IMR-90 (cell line): Measurements from ENCODE around the gene PPT2. TPM values are rescaled to one million over a fixed set of nuclear protein-coding genes. Genes with fewer than 3 reads are reported as not detected.
"Not testable (repeated sequence)": the region's sequence is repeated elsewhere in the genome, so short reads cannot be mapped to it uniquely, and the experiment has no call there.

Source experiments
- ATAC-seq: fragments of 200-7000 bp; cut with Tn5 transposase; 2 replicates; pipeline ENCODE4 v1.9.1; 2020; ENCODE audit warnings: low read depth, mild to moderate bottlenecking, moderate library complexity
- BruUV-seq: library from RNA; stranded (reverse); fragments of 400-500 nt; replicated peaks from 2 replicates; lab custom pipeline; 2021; lab: Mats Ljungman, UMichigan
- CTCF ChIA-PET: fragments of 300-600 bp; formaldehyde crosslinking; extraction: SDS; loops from one replicate; lab custom pipeline; 2021; ENCODE audit warnings: antibody characterized with exemption; lab: Yijun Ruan, JAX
- POLR2A ChIA-PET: fragments of 300-600 bp; sonication (Branson Sonifier 250); formaldehyde crosslinking; loops from one replicate; lab custom pipeline; 2022; ENCODE audit warnings: antibody characterized with exemption; ENCODE audit not compliant: unreplicated experiment; lab: Charles Lee
- DNase-seq: peaks from one replicate; pipeline ENCODE4 v3.0.0; 2013
- H2AFZ ChIP-seq: replicated peaks from 2 replicates; pipeline ENCODE3; 2013; ENCODE audit warnings: low read length, mild to moderate bottlenecking; ENCODE audit not compliant: poor library complexity
- H2AK5ac ChIP-seq: 2 replicates; pipeline ENCODE4 v1.6.1; 2013; ENCODE audit warnings: low read depth, low read length, inconsistent platforms
- H2AK9ac ChIP-seq: replicated peaks from 2 replicates; pipeline ENCODE3; 2013; ENCODE audit warnings: mild to moderate bottlenecking, low read depth, low read length, moderate library complexity; ENCODE audit not compliant: poor library complexity
- H2BK120ac ChIP-seq: 2 replicates; pipeline ENCODE4 v1.6.1; 2013; ENCODE audit warnings: low read depth, low read length, inconsistent platforms
- H2BK15ac ChIP-seq: 3 replicates; pipeline ENCODE4 v1.6.1; 2013; ENCODE audit warnings: low read depth, low read length, inconsistent platforms
- H2BK20ac ChIP-seq: 2 replicates; pipeline ENCODE4 v1.6.1; 2013; ENCODE audit warnings: low read depth, mild to moderate bottlenecking, inconsistent platforms, low read length, moderate library complexity
- H2BK5ac ChIP-seq: 2 replicates; pipeline ENCODE4 v1.6.1; 2013; ENCODE audit warnings: mild to moderate bottlenecking, low read depth, low read length, inconsistent platforms; ENCODE audit not compliant: poor library complexity, severe bottlenecking
- H3K14ac ChIP-seq: replicated peaks from 2 replicates; pipeline ENCODE4 v1.6.1; 2013; ENCODE audit warnings: low read depth, low read length, inconsistent platforms
- H3K18ac ChIP-seq: 2 replicates; pipeline ENCODE4 v1.6.1; 2013; ENCODE audit warnings: low read depth, low read length, control low read depth
- H3K23ac ChIP-seq: 2 replicates; pipeline ENCODE4 v1.6.1; 2013; ENCODE audit warnings: low read depth, low read length, inconsistent platforms
- H3K27ac ChIP-seq: 2 replicates; pipeline ENCODE4 v1.5.1; 2013; ENCODE audit warnings: mild to moderate bottlenecking, control low read depth, low read length; ENCODE audit not compliant: insufficient read depth
- H3K27me3 ChIP-seq: 2 replicates; pipeline ENCODE4 v1.6.1; 2013; ENCODE audit warnings: low read length; ENCODE audit not compliant: control insufficient read depth, insufficient read depth
- H3K36me3 ChIP-seq: 2 replicates; pipeline ENCODE4 v1.6.1; 2013; ENCODE audit warnings: low read length, mixed read lengths; ENCODE audit not compliant: control insufficient read depth, insufficient read depth
- H3K4ac ChIP-seq: 2 replicates; pipeline ENCODE4 v1.6.1; 2013; ENCODE audit warnings: low read depth, low read length, inconsistent platforms
- H3K4me1 ChIP-seq: 2 replicates; pipeline ENCODE4 v1.6.1; 2013; ENCODE audit warnings: low read length, mixed read lengths; ENCODE audit not compliant: control insufficient read depth, insufficient read depth
- H3K4me2 ChIP-seq: 2 replicates; pipeline ENCODE4 v1.6.1; 2013; ENCODE audit warnings: low read depth, mild to moderate bottlenecking, control low read depth, low read length, moderate library complexity
- H3K4me3 ChIP-seq: 2 replicates; pipeline ENCODE4 v1.5.1; 2013; ENCODE audit warnings: low read depth, mild to moderate bottlenecking, control low read depth, low read length, moderate library complexity; ENCODE audit not compliant: insufficient read depth
- H3K56ac ChIP-seq: 2 replicates; pipeline ENCODE4 v1.6.1; 2013; ENCODE audit warnings: low read length, inconsistent platforms; ENCODE audit not compliant: insufficient read depth; ENCODE audit errors: extremely low read depth
- H3K79me1 ChIP-seq, 2 experiments: 2 replicates each; pipeline ENCODE4 v1.6.1; 2013; ENCODE audit warnings: low read length in 2 of 2, inconsistent platforms in 1 of 2, low read depth in 1 of 2
- H3K9ac ChIP-seq: 2 replicates; pipeline ENCODE4 v1.6.1; 2013; ENCODE audit warnings: low read depth, low read length, control low read depth
- H3K9me1 ChIP-seq: 2 replicates; pipeline ENCODE4 v1.6.1; 2013; ENCODE audit warnings: low read length, inconsistent platforms; ENCODE audit not compliant: insufficient read depth
- H3K9me3 ChIP-seq: 2 replicates; pipeline ENCODE4 v1.6.1; 2013; ENCODE audit warnings: low read length; ENCODE audit not compliant: control insufficient read depth, insufficient read depth
- H4K20me1 ChIP-seq: 2 replicates; pipeline ENCODE4 v1.6.1; 2013; ENCODE audit warnings: low read length, inconsistent platforms; ENCODE audit not compliant: insufficient read depth
- H4K5ac ChIP-seq: 2 replicates; pipeline ENCODE4 v1.6.1; 2013; ENCODE audit warnings: mild to moderate bottlenecking, low read depth, low read length, control low read depth
- H4K8ac ChIP-seq, 2 experiments: 2 replicates each; pipeline ENCODE4 v1.6.1; 2013; ENCODE audit warnings: low read depth in 2 of 2, low read length in 2 of 2, control low read depth in 1 of 2, inconsistent platforms in 1 of 2
- H4K91ac ChIP-seq: 2 replicates; pipeline ENCODE4 v1.6.1; 2013; ENCODE audit warnings: low read depth, low read length, inconsistent platforms; ENCODE audit not compliant: insufficient read depth
- MAZ ChIP-seq: IDR thresholded peaks from 2 replicates; pipeline ENCODE4 v1.6.1; 2012; ENCODE audit warnings: low read depth, mild to moderate bottlenecking, low read length, improper control_type of control experiment, moderate library complexity, borderline replicate concordance
- MXI1 ChIP-seq: IDR thresholded peaks from 2 replicates; pipeline ENCODE4 v1.6.1; 2012; ENCODE audit warnings: low read depth, mild to moderate bottlenecking, low read length, moderate library complexity, borderline replicate concordance
- RCOR1 ChIP-seq: IDR thresholded peaks from 2 replicates; pipeline ENCODE4 v1.6.1; 2012; ENCODE audit warnings: mild to moderate bottlenecking, low read length, improper control_type of control experiment; ENCODE audit not compliant: insufficient replicate concordance
- USF2 ChIP-seq: fragments of 150-350 bp; IDR thresholded peaks from 2 replicates; pipeline ENCODE4 v1.6.1; 2017; ENCODE audit warnings: mild to moderate bottlenecking, antibody characterized with exemption, low read length, low read depth
- WGBS, 2 experiments: methylation state at CpG; one replicate each; pipeline versions ENCODE4 v1.1.5 to v1.1.7; 2013; ENCODE audit warnings: missing lambda C conversion rate in 2 of 2; ENCODE audit not compliant: insufficient read length in 1 of 2; ENCODE audit errors: extremely low coverage in 2 of 2; 5-methylcytosine and 5-hydroxymethylcytosine counted together
- dilution Hi-C: fragments of 300-500 bp; cut with HindIII; formaldehyde crosslinking; loops from one replicate; pipeline ENCODE4 v1.14.3; 2018; ENCODE audit warnings: low sequenced_read_pairs; ENCODE audit not compliant: unreplicated experiment
- in situ Hi-C: fragments of 300-500 bp; cut with MboI; formaldehyde crosslinking; loops from 3 replicates; pipeline ENCODE4 v1.14.3; 2019; ENCODE audit warnings: low sequenced_read_pairs, inconsistent platforms, mixed read lengths
- intact Hi-C: fragments of 100-400 bp; cut with micrococcal nuclease; formaldehyde crosslinking; loops from 2 replicates; pipeline ENCODE4 v1.10.0; 2022
- polyA plus RNA-seq, 3 experiments: library from polyadenylated mRNA; depleted of rRNA; stranded (reverse); fragments of >200 nt; gene quantifications; 2 replicates each; pipeline ENCODE4 v1.2.3, GENCODE V29; 2012; ENCODE audit warnings: low replicate concordance in 1 of 3
- total RNA-seq: library from RNA; depleted of rRNA; stranded (reverse); fragments of >200 nt; gene quantifications from 2 replicates; pipeline ENCODE4 v1.2.3, GENCODE V29; 2012

The PPT2 gene
- total and polyA plus RNA-seq, 2 of the 4 experiments (the other 2 are of a cell fraction): 3.2 to 16.2 TPM

GRCh38 chr6:32187009-32187709 is 33.2 kb downstream of the PPT2 start:
- Histone ChIP-seq H3K4me1 (peaks cover 5% of the 10 kb centered on the region), H4K5ac (no peak overlapping the region), H4K91ac (no peak overlapping the region), H3K4me2 (no peak overlapping the region), H4K8ac (no peak overlapping the region; a peak in 1 of 4 replicates), H3K4me3 (no peak overlapping the region), H3K4ac (no peak overlapping the region), H3K23ac (no peak overlapping the region), H3K27ac (no peak overlapping the region), H3K56ac (no peak overlapping the region), H3K9ac (no peak overlapping the region), H2BK5ac (no peak overlapping the region), H3K36me3 (peaks cover 34% of the 10 kb centered on the region), H2AK9ac (peak overlapping the region; percentile 7), H4K20me1 (no peaks in the 10 kb centered on the region), H3K14ac (no peak overlapping the region), H2BK20ac (no peak overlapping the region), H3K27me3 (no peaks in the 10 kb centered on the region), H2AK5ac (no peak overlapping the region), H3K9me3 (no peaks in the 10 kb centered on the region), H2BK15ac (no peak overlapping the region), H3K79me1 (peaks cover 19 to 60% of the 10 kb centered on the region in 2 experiments), H3K9me1 (peaks cover 9% of the 10 kb centered on the region), H3K18ac (no peak overlapping the region), H2AFZ (no peak overlapping the region), H2BK120ac (no peak overlapping the region)
- intact Hi-C loops (loop anchor here (5.0 kb wide), 1 partner anchor 785 kb away; no protein-coding TSS in a partner anchor), dilution Hi-C loops (no loop called here), in situ Hi-C loops (loop anchor here (25.0 kb wide), 1 partner anchor 775 kb away; the partner anchor contains the start of genes BRD2 and HLA-DMA)
- WGBS, 2 experiments: 93% methylated on average over 6 of the region's 12 CpGs; no CpG with 5 or more reads in 1 of the 2 experiments
- ATAC-seq (no peak), DNase-seq (no peak)
- BruUV-seq: no TSS peak
- ChIA-PET CTCF (interaction anchor here (0.7 kb wide), 1 partner anchor 81 kb away, joined by 4 read pairs; no protein-coding TSS in a partner anchor), POLR2A (no interaction called here)
- TF ChIP-seq MXI1 (no peak), RCOR1 (no peak), MAZ (no peak), USF2 (no peak)

- BruUV-seq, H3K4ac ChIP-seq, H3K9ac ChIP-seq, H2BK15ac ChIP-seq, dilution Hi-C loops, H2AK5ac ChIP-seq, H3K23ac ChIP-seq, H2AK9ac ChIP-seq, H2AFZ ChIP-seq, H3K27me3 ChIP-seq, DNase-seq, H2BK20ac ChIP-seq, H3K9me3 ChIP-seq, H2BK5ac ChIP-seq, H3K4me3 ChIP-seq, H3K56ac ChIP-seq, H2BK120ac ChIP-seq, H3K14ac ChIP-seq, H3K18ac ChIP-seq, H3K27ac ChIP-seq, H4K5ac ChIP-seq, ATAC-seq, H4K91ac ChIP-seq, H4K20me1 ChIP-seq: not testable (repeated sequence)
- H3K4me2 ChIP-seq: peak overlapping the region; percentile 43; the same call in 1 of the 2 replicates
- H3K36me3 ChIP-seq: peaks cover 29% of the 10 kb centered on the region
- peaks cover 11% of the 10 kb centered on the region for H3K4me1 ChIP-seq
- in situ Hi-C loops (loop anchor here (25.0 kb wide), 1 partner anchor 774 kb away; the partner anchor contains the start of genes BRD2 and HLA-DMA), intact Hi-C loops (loop anchor here (5.0 kb wide), 1 partner anchor 784 kb away; no protein-coding TSS in a partner anchor)
- ChIA-PET CTCF (interaction anchor here (0.7 kb wide), 1 partner anchor 82 kb away, joined by 4 read pairs; no protein-coding TSS in a partner anchor), POLR2A (interaction anchor here (0.6 to 1.8 kb wide), 2 partner anchors 10 to 65 kb away, joined by 5 to 7 read pairs; no protein-coding TSS in a partner anchor)
- WGBS, 2 experiments: no CpG with 5 or more reads among the region's 18 CpGs
- peaks cover 15% of the 10 kb centered on the region for H3K9me1 ChIP-seq
- peaks cover 21 to 60% of the 10 kb centered on the region in 2 experiments for H3K79me1 ChIP-seq
- H4K8ac ChIP-seq: peak overlapping the region in 1 of 2 experiments; percentile 27; a peak in 2 of 4 replicates
Observed at GRCh38 chr6:32187725-32188380, 33.9 kb downstream of the PPT2 start.
